HG02885 (cell line): ENCODE results near the gene GSE1.

ENCODE experiments used
- ATAC-seq: cut with Tn5 transposase; IDR thresholded peaks from one replicate; pipeline ENCODE4 v1.9.1; 2021; ENCODE audit warnings: mild to moderate bottlenecking; ENCODE audit not compliant: unreplicated experiment, poor library complexity

The GSE1 gene

GRCh38 chr16:85573696-85574641 lies 39.2 kb upstream of the GSE1 start:
- ATAC-seq = no peak

GRCh38 chr16:85574672-85575475 lies 38.2 kb upstream of the GSE1 start:
- ATAC-seq = no peak

- ATAC-seq = no peak
Observed at GRCh38 chr16:85575920-85576319, 37.2 kb upstream of the GSE1 start.

GRCh38 chr16:85576944-85577343 lies 36.2 kb upstream of the GSE1 start:
- no peak for ATAC-seq

- no peak for ATAC-seq
Observed at GRCh38 chr16:85577899-85578598, 35.1 kb upstream of the GSE1 start.

DNA sequence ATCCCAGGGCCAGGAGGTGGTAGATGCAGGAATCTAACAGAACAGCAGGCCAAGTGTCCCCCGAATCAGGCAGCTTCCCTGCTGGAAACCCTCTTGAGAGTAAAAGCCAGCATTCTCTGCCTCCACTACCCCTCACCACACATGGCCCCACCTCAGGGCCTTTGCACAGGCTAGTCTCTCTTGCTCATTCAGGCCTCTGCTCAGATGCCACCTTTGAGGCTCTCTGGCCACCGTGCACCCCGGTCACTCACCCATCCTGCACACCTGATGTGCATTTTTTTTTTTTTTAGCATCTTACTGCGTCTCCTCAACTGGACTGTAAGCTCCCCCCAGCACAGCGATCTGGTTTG lies 34.5 kb upstream of the GSE1 start:
- no peak for ATAC-seq

DNA sequence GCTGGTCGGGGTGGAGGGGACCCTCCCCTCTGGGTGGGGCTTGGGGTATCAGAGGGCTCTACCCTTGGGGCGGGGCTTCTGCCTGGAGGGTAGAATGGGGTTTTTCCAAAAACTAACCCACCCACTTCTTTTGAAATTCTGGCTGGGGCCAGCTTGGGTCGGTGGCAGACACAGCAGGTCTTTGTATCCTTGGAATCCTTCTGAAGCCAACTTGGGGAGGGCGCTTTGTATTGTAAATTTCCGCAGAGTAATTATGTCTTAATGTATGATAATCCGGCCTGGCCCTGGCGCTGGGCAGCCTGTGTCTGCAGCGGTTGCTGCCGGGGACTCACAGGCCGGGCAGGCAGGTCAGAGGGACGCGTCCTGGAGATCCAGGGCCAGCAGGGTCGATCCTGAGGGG lies 33.9 kb upstream of the GSE1 start:
- no peak for ATAC-seq

DNA sequence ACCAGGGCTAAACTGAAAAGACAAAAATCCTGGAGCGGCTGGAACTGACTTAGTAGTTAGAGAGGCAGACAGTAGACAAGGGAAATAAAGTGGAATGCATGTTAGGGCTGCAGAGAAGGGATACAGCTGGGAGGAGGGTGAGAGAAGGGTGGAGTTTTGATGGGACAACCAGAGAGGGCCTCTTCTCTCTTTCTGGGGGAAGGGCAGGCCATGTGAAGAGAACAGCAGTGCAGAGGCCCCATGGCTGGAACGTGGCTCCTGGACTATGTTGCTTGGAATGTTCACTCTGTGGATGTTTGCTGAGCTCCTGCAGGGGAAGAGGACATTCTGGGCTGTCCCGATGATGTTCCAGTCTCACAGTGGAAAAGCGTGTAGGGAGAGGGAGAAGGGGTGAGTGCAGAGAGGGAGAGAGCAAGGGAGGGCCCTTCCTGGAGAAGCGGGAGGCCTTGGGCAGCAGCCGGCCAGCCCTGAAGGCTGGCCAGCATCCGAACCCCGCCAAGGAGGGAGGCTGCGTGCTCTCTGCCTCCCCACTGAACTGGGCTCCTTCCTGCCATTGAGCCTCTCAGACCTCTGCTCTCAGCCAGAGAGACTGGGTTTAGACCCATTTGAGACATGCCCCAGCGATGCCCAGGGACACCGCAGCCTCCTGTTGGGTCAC lies 33.1 kb upstream of the GSE1 start:
- ATAC-seq = no peak

GRCh38 chr16:85580684-85581083 lies 32.4 kb upstream of the GSE1 start:
- ATAC-seq = no peak

DNA sequence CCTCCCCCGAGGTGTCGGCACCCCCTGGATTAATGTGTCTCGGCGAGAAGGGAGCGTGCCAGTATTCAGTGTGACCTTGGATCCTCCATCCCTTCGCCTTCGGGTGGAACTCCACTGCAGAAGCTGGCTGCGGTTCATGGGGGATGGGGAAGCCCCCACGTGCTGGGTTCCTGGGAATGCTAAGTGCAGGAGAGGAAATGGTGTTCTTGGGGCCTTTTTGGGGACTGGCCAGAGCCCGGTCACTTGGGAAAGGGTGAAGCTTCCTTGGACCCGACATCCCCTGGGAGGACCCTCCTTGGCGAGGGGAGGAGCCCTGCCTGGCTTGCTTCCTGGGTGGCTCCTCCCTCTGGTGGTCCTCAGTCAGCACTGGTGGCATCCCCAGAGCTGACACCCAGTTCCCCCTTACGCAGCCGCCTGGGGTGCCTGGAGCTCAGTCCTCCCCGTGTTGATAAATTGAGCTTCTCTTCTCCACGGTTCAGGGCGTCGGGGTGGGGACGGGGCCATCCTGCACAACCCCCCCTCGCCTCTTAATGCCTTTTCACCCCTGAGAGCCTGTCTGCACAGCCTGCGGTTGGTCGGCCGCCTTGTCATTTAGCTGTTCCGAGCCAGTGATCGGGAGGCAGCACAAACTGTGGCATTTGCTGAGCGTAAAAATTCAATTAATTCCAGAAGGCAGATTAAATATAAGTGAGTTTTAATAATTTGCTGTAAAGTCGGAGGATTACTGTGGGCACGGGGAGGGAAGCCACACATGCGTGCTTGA lies 30.7 kb upstream of the GSE1 start:
- ATAC-seq = no peak

GRCh38 chr16:85583491-85584181 lies 29.5 kb upstream of the GSE1 start:
- ATAC-seq = no peak

DNA sequence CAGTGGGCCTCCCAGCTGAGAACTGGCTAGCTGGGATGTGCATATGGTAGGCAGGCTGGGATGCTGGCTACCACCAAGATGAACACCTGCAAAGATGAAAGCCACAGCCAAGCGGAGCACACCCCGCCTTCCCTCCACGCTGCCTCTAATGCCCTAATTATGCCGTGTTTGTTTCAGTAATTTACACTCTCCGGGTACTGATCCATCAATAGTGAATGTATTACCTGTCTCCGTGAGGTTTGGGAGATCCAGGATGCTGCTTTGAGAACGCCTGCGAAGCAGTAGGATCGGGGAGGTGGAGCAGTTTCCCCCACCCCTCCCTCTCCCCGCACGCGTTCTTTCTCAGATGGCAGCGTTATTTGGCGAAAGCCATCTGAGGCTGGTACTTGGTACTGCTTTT lies 28.9 kb upstream of the GSE1 start:
- ATAC-seq = no peak

- ATAC-seq = no peak
Observed at GRCh38 chr16:85584819-85585282, 28.3 kb upstream of the GSE1 start.

DNA sequence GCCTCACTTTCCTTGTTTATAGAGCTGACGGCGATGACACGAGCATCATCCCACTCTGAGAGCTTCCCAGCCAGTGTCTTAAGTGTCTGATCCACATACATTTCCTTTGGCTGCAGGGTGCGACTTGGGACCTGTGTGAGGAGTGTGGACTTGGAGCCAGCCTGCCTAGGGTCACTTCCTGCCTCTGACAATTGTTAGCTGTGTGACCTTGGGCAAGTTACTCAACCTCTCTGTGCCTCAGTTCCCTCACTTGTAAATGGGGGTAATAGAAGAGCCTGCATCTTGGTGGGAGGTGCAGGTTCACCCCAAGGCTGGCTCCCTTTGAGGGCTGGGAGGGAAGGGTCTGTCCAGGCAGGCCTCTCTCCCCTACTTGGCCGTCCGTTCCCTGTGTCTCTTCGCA lies 27.4 kb upstream of the GSE1 start:
- ATAC-seq = no peak

DNA sequence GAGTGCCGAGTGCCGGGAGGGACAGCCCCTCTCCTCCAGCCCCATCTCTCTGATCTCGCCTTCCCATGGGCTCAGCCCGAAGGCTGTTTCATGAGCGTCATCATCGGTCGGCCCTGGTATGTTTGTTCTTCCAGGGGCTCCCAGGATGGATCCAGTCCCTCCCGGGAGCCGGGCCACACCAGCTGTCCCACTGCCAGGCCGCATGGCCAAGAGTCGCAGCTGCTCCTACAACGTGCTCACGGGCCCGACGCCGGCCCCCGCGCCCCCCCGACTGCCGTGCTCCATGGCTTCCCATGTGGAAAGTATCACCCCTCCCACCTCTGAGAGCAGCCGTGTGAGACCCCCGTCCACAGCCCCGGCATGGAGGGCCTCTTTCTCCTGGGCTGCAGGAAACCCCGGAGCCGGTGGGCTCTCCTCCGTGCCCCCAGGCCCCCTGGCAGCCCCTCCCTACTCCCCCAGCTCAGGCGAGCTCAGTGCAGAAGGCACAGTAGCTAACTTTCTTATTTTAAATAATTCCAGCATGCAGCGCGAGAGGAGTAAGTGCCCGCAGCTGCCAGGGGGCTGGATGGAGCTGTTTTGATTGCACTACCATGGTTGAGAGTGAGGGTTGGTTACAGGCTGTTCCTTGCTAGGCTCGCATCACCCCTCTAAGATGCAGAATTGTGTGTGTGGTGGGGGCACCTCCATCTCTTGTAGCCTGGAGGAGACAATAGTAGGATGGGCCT lies 26.6 kb upstream of the GSE1 start:
- ATAC-seq = no peak

- ATAC-seq = no peak
Observed at GRCh38 chr16:85587762-85588556, 25.2 kb upstream of the GSE1 start.
